H9 (cell line): ENCODE data around the gene AP1B1. TPM values are rescaled to one million over a fixed set of nuclear protein-coding genes. Genes with fewer than 3 reads are reported as not detected.

ENCODE experiments used
- DNase-seq: peaks from one replicate; pipeline ENCODE4 v3.0.0-alpha.2; 2017
- H2AFZ ChIP-seq: one replicate; pipeline ENCODE4 v1.6.1; 2013; ENCODE audit warnings: mild to moderate bottlenecking, low read length, control low read depth, moderate library complexity
- H2AK5ac ChIP-seq: 2 replicates; pipeline ENCODE4 v1.6.1; 2013; ENCODE audit warnings: low read length, control low read depth, mixed read lengths; ENCODE audit not compliant: insufficient read length
- H2BK120ac ChIP-seq: one replicate; pipeline ENCODE4 v1.6.1; 2013; ENCODE audit warnings: low read depth, mild to moderate bottlenecking, low read length, control low read depth, inconsistent platforms; ENCODE audit not compliant: poor library complexity, severe bottlenecking
- H2BK12ac ChIP-seq: 2 replicates; pipeline ENCODE4 v1.6.1; 2013; ENCODE audit warnings: low read length, control low read depth, mixed read lengths, low read depth; ENCODE audit not compliant: insufficient read length
- H2BK15ac ChIP-seq: 2 replicates; pipeline ENCODE4 v1.6.1; 2013; ENCODE audit warnings: low read depth, low read length, control low read depth
- H2BK20ac ChIP-seq: one replicate; pipeline ENCODE4 v1.6.1; 2013; ENCODE audit warnings: low read depth, mild to moderate bottlenecking, low read length, control low read depth, inconsistent platforms; ENCODE audit not compliant: poor library complexity, severe bottlenecking
- H2BK5ac ChIP-seq: 2 replicates; pipeline ENCODE4 v1.6.1; 2013; ENCODE audit warnings: low read length, control low read depth, mixed read lengths; ENCODE audit not compliant: insufficient read length
- H3K14ac ChIP-seq: 2 replicates; pipeline ENCODE4 v1.6.1; 2013; ENCODE audit warnings: low read length, control low read depth; ENCODE audit not compliant: insufficient read depth
- H3K18ac ChIP-seq: 2 replicates; pipeline ENCODE4 v1.6.1; 2013; ENCODE audit warnings: low read depth, mild to moderate bottlenecking, mixed read lengths, low read length, control low read depth; ENCODE audit not compliant: insufficient read length
- H3K23ac ChIP-seq: 2 replicates; pipeline ENCODE4 v1.6.1; 2013; ENCODE audit warnings: low read length, control low read depth, mixed read lengths, low read depth; ENCODE audit not compliant: insufficient read length
- H3K23me2 ChIP-seq: 2 replicates; pipeline ENCODE4 v1.6.1; 2013; ENCODE audit warnings: low read depth, mild to moderate bottlenecking, mixed read lengths, low read length, control low read depth; ENCODE audit not compliant: insufficient read length, poor library complexity, severe bottlenecking
- H3K27ac ChIP-seq: 2 replicates; pipeline ENCODE4 v1.5.1; 2013; ENCODE audit warnings: low read length, control low read depth, mixed read lengths, low read depth; ENCODE audit not compliant: insufficient read length
- H3K27me3 ChIP-seq: 2 replicates; pipeline ENCODE4 v1.6.1; 2013; ENCODE audit warnings: low read length, control low read depth, inconsistent platforms; ENCODE audit not compliant: insufficient read depth
- H3K4ac ChIP-seq: 2 replicates; pipeline ENCODE4 v1.6.1; 2013; ENCODE audit warnings: low read depth, mild to moderate bottlenecking, control low read depth, inconsistent platforms, low read length, moderate library complexity
- H3K4me1 ChIP-seq: 2 replicates; pipeline ENCODE4 v1.6.1; 2013; ENCODE audit warnings: low read length, control low read depth, inconsistent platforms; ENCODE audit not compliant: insufficient read depth
- H3K4me2 ChIP-seq: 2 replicates; pipeline ENCODE4 v1.6.1; 2013; ENCODE audit warnings: low read length, control low read depth, mixed read lengths; ENCODE audit not compliant: insufficient read length, insufficient read depth
- H3K56ac ChIP-seq: 2 replicates; pipeline ENCODE4 v1.6.1; 2013; ENCODE audit warnings: low read depth, mild to moderate bottlenecking, mixed read lengths, low read length, control low read depth; ENCODE audit not compliant: insufficient read length
- H3K79me1 ChIP-seq: 2 replicates; pipeline ENCODE4 v1.6.1; 2013; ENCODE audit warnings: low read depth, mild to moderate bottlenecking, moderate library complexity, low read length, control low read depth, inconsistent platforms; ENCODE audit not compliant: insufficient read depth, poor library complexity, severe bottlenecking
- H3K79me2 ChIP-seq: 2 replicates; pipeline ENCODE4 v1.6.1; 2013; ENCODE audit warnings: low read length, control low read depth, inconsistent platforms; ENCODE audit not compliant: insufficient read depth
- H3K9ac ChIP-seq: 2 replicates; pipeline ENCODE4 v1.6.1; 2013; ENCODE audit warnings: low read length, control low read depth, mixed read lengths; ENCODE audit not compliant: insufficient read length; ENCODE audit errors: extremely low read depth
- H3K9me3 ChIP-seq: one replicate; pipeline ENCODE4 v1.6.1; 2013; ENCODE audit warnings: low read depth, low read length, inconsistent platforms; ENCODE audit not compliant: control insufficient read depth
- H3T11ph ChIP-seq: one replicate; pipeline ENCODE4 v1.6.1; 2013; ENCODE audit warnings: mild to moderate bottlenecking, low read length, control low read depth, inconsistent platforms
- H4K20me1 ChIP-seq: one replicate; pipeline ENCODE4 v1.6.1; 2013; ENCODE audit not compliant: control insufficient read depth, insufficient read length, insufficient read depth
- H4K5ac ChIP-seq: 2 replicates; pipeline ENCODE4 v1.6.1; 2013; ENCODE audit warnings: low read depth, mild to moderate bottlenecking, mixed read lengths, low read length, control low read depth; ENCODE audit not compliant: insufficient read length
- H4K8ac ChIP-seq: replicated peaks from 2 replicates; pipeline ENCODE4 v1.6.1; 2013; ENCODE audit warnings: low read length, control low read depth, mixed read lengths, low read depth; ENCODE audit not compliant: insufficient read length
- H4K91ac ChIP-seq: 2 replicates; pipeline ENCODE4 v1.6.1; 2013; ENCODE audit warnings: low read depth, mild to moderate bottlenecking, moderate library complexity, mixed read lengths, low read length, control low read depth; ENCODE audit not compliant: insufficient read length
- H3K27ac Mint-ChIP-seq, 3 experiments: 2 replicates in 2 of 3; 3 replicates in 1 of 3; pipeline ENCODE4 v1.8.0; 2020 to 2021; ENCODE audit warnings: mixed read lengths in 3 of 3, mild to moderate bottlenecking in 1 of 3, moderate library complexity in 1 of 3
- H3K27me3 Mint-ChIP-seq: 2 replicates; pipeline ENCODE4 v1.8.0; 2021; ENCODE audit warnings: low read depth, mild to moderate bottlenecking, moderate library complexity, mixed read lengths
- H3K36me3 Mint-ChIP-seq, 3 experiments: 2 replicates in 2 of 3; 3 replicates in 1 of 3; pipeline ENCODE4 v1.8.0; 2020 to 2021; ENCODE audit warnings: low read depth in 3 of 3, mixed read lengths in 3 of 3; ENCODE audit not compliant: insufficient read depth in 1 of 3
- H3K4me1 Mint-ChIP-seq, 2 experiments: 2 replicates each; pipeline ENCODE4 v1.8.0; 2020; ENCODE audit warnings: mixed read lengths in 2 of 2
- H3K4me3 Mint-ChIP-seq, 2 experiments: 2 replicates in 1 of 2; 3 replicates in 1 of 2; pipeline ENCODE4 v1.8.0; 2020 to 2021; ENCODE audit warnings: mild to moderate bottlenecking in 2 of 2, mixed read lengths in 2 of 2, moderate library complexity in 1 of 2
- H3K9me3 Mint-ChIP-seq, 2 experiments: 2 replicates in 1 of 2; 3 replicates in 1 of 2; pipeline ENCODE4 v1.8.0; 2020; ENCODE audit warnings: mild to moderate bottlenecking in 2 of 2, mixed read lengths in 2 of 2, moderate library complexity in 1 of 2
- whole genome bisulfite sequencing: extraction: QIAGEN DNeasy Blood & Tissue Kit; methylation state at CpG from one replicate; pipeline ENCODE4 v1.1.7; 2013; ENCODE audit warnings: missing lambda C conversion rate, low lambda C conversion rate, mixed read lengths; ENCODE audit not compliant: insufficient read length; ENCODE audit errors: extremely low coverage; 5-methylcytosine and 5-hydroxymethylcytosine counted together
- total RNA-seq: library from RNA; stranded (reverse); gene quantifications from 2 replicates; pipeline ENCODE4 v1.2.1, GENCODE V29; 2021
- TF ChIP-seq, protein P1 (sequence below): fragments of 200-600 bp; sonication (generic); conservative IDR thresholded peaks from 3 replicates; pipeline ENCODE4 v1.8.0; 2021; ENCODE audit warnings: antibody characterized with exemption, mild to moderate bottlenecking

The AP1B1 gene
- total RNA-seq, 1 experiment from 2014 or later = 64.0 TPM

DNA sequence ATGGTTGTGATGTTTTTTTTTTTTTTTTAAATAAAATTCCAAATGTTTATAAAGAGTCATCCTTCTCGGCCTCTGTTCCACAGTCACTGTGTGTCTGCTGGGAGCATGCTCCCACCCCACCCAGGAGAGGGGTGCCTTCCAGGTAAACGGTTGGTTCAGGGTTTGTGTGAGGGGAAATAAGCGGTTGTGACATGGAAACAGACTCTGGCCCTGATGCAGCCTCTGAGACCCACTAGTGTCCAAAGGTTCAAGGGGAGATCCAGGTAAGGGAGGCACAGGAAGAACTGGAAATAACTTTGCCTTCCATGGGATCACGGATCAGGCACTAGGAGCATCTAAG, 87.9 kb downstream of the AP1B1 start:
- Mint-ChIP-seq H3K4me3 (no peak overlapping the region), H3K4me1 (peaks cover 12 to 16% of the 10 kb centered on the region in 2 experiments), H3K9me3 (peaks cover 0 to 3% of the 10 kb centered on the region in 2 experiments; a peak in 1 of 5 replicates), H3K36me3 (peaks cover 40 to 60% (median 45%) of the 10 kb centered on the region in 3 experiments; a peak in 6 of 7 replicates), H3K27me3 (peaks cover 2% of the 10 kb centered on the region), H3K27ac (peak overlapping the region in 2 of 3 experiments; percentile 30 to 84; a peak in 3 of 7 replicates)
- Histone ChIP-seq H3K27me3 (no peaks in the 10 kb centered on the region), H4K8ac (no peak overlapping the region), H2AFZ (no peak overlapping the region), H3K14ac (no peak overlapping the region), H3K4me2 (no peak overlapping the region), H4K20me1 (no peaks in the 10 kb centered on the region), H3K4ac (no peak overlapping the region), H3K79me1 (no peaks in the 10 kb centered on the region), H4K91ac (no peak overlapping the region), H3T11ph (no peak overlapping the region), H3K79me2 (no peaks in the 10 kb centered on the region), H3K4me1 (no peaks in the 10 kb centered on the region), H2AK5ac (no peak overlapping the region), H4K5ac (no peak overlapping the region), H3K9ac (no peak overlapping the region), H3K9me3 (no peaks in the 10 kb centered on the region), H3K23me2 (no peaks in the 10 kb centered on the region), H2BK12ac (no peak overlapping the region), H3K27ac (no peak overlapping the region), H2BK15ac (no peak overlapping the region), H3K18ac (no peak overlapping the region), H2BK20ac (no peak overlapping the region), H3K23ac (no peak overlapping the region), H2BK120ac (no peak overlapping the region), H2BK5ac (no peak overlapping the region), H3K56ac (no peak overlapping the region)
- TF ChIP-seq, protein P1, sequence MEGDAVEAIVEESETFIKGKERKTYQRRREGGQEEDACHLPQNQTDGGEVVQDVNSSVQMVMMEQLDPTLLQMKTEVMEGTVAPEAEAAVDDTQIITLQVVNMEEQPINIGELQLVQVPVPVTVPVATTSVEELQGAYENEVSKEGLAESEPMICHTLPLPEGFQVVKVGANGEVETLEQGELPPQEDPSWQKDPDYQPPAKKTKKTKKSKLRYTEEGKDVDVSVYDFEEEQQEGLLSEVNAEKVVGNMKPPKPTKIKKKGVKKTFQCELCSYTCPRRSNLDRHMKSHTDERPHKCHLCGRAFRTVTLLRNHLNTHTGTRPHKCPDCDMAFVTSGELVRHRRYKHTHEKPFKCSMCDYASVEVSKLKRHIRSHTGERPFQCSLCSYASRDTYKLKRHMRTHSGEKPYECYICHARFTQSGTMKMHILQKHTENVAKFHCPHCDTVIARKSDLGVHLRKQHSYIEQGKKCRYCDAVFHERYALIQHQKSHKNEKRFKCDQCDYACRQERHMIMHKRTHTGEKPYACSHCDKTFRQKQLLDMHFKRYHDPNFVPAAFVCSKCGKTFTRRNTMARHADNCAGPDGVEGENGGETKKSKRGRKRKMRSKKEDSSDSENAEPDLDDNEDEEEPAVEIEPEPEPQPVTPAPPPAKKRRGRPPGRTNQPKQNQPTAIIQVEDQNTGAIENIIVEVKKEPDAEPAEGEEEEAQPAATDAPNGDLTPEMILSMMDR = no peak
- no CpG with 5 or more reads among the region's 4 CpGs for WGBS
- DNase-seq = no peak
